Measurements from ENCODE around the gene SBK1.

GRCh38 chr16:28254158-28254557 is 38.2 kb upstream of the SBK1 start:
- TF ChIP-seq CTCF (conservative IDR thresholded peaks at IDR 0.05) = no peak
- no peak for TF ChIP-seq ZFX (IDR thresholded peaks at IDR 0.05)
